ENCODE data around the gene CDK5.

Gene CDK5

DNA sequence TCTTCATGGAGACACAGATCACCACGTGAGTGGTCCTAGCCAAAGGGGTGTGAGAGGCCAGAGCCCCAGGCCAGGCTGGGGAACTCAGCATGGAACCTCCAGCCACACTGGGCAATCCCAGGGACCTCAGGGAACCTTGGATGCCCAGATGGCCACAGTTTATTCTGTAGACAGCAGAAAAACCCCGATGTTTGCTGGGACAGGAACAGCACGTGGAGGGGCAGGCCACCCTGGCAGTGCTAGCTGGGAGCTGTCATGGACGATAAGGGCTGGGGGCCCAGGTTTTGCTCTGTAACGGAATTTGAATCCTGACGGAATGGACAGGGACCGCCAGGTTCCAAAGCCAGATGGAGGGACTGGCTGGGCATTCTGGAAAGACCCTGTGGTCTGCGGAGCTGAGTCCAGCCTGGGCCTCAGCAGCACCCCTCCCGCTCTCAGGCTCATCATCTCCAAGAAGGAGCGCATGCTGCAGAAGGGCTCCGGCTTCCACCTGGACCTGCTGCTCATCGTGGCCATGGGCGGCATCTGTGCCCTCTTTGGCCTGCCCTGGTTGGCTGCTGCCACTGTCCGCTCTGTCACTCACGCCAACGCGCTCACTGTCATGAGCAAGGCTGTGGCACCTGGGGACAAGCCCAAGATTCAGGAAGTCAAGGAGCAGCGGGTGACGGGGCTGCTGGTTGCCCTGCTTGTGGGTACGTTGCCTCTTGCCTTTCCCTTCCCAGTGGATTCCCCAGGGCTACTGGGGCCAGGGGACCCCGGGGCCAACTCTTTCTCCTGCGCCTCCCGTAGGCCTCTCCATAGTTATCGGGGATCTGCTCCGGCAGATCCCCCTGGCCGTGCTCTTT is 17.3 kb upstream of the CDK5 start:
- DNase-seq (ENCODE audit: low read depth), result no peak
- TF ChIP-seq, protein P1, sequence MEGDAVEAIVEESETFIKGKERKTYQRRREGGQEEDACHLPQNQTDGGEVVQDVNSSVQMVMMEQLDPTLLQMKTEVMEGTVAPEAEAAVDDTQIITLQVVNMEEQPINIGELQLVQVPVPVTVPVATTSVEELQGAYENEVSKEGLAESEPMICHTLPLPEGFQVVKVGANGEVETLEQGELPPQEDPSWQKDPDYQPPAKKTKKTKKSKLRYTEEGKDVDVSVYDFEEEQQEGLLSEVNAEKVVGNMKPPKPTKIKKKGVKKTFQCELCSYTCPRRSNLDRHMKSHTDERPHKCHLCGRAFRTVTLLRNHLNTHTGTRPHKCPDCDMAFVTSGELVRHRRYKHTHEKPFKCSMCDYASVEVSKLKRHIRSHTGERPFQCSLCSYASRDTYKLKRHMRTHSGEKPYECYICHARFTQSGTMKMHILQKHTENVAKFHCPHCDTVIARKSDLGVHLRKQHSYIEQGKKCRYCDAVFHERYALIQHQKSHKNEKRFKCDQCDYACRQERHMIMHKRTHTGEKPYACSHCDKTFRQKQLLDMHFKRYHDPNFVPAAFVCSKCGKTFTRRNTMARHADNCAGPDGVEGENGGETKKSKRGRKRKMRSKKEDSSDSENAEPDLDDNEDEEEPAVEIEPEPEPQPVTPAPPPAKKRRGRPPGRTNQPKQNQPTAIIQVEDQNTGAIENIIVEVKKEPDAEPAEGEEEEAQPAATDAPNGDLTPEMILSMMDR (conservative IDR thresholded peaks at IDR 0.05; ENCODE audit: control insufficient read depth, insufficient read depth, low read depth, low read length), result no peak
- H3K4me3 ChIP-seq (ENCODE audit: control insufficient read depth, low read depth, low read length), result no peak overlapping the region

DNA sequence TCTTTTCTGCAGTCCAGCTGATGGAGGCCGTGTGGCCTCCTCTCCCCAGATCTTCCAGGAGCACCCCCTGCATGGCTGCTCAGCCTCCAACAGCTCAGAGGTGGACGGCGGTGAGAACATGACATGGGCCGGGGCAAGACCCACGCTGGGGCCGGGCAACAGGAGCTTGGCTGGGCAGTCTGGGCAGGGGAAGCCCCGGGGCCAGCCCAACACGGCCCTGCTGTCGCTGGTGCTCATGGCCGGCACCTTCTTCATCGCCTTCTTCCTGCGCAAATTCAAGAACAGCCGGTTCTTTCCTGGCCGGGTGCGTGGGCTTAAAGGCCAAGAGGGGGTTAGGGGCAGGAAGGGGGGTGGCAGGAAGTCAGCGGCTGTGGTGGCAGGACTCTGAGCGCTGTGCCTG is 16.3 kb upstream of the CDK5 start:
- H3K4me3 ChIP-seq (ENCODE audit: control insufficient read depth, low read depth, low read length), result no peak overlapping the region
- TF ChIP-seq, protein P1 (conservative IDR thresholded peaks at IDR 0.05; ENCODE audit: control insufficient read depth, insufficient read depth, low read depth, low read length), result no peak
- DNase-seq (ENCODE audit: low read depth), result no peak

DNA sequence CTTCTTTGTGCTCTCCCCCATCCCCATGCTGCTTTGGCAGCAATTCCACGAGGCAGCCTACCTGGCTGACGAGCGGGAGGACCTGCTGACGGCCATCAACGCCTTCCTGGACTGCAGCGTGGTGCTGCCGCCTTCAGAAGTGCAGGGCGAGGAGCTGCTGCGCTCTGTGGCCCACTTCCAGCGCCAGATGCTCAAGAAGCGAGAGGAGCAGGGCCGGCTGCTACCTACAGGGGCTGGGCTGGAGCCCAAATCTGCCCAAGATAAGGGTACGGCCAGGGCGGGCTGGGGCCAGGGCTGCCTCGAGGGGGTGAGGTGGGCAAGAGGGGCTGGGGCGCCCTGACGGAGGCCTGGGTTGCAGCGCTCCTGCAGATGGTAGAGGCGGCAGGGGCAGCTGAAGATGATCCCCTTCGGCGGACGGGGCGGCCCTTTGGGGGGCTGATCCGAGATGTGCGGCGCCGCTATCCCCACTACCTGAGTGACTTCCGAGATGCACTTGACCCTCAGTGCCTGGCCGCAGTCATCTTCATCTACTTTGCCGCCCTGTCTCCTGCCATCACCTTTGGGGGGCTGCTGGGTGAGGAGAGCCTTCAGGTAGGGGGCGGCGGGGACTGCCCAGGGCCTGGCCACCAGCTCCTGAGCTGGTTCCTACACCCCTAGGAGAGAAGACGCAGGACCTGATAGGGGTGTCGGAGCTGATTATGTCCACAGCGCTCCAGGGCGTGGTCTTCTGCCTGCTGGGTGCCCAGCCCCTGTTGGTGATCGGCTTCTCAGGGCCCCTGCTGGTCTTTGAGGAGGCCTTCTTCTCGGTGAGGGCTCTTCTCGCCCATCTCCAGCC is 13.6 kb upstream of the CDK5 start:
- DNase-seq (ENCODE audit: low read depth), result no peak
- TF ChIP-seq, protein P1 (conservative IDR thresholded peaks at IDR 0.05; ENCODE audit: control insufficient read depth, insufficient read depth, low read depth, low read length), result no peak
- no peak overlapping the region for H3K4me3 ChIP-seq (ENCODE audit: control insufficient read depth, low read depth, low read length)

DNA sequence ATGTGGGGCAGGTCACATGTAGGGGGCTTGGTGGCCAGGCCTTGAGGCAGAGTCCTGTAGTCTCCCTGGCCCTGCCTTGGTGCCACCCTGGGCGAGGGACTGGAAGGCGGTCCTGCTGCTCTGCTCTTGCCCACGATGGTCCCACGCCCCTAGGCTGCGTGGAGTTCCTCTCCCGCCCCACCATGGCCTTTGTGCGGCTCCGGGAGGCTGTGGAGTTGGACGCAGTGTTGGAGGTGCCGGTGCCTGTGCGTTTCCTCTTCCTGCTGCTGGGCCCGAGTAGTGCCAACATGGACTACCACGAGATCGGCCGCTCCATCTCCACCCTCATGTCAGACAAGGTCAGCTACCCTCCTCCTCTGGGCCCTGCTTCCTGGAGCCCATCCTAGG is 12.9 kb upstream of the CDK5 start:
- H3K4me3 ChIP-seq (ENCODE audit: control insufficient read depth, low read depth, low read length), result no peak overlapping the region
- TF ChIP-seq, protein P1 (conservative IDR thresholded peaks at IDR 0.05; ENCODE audit: control insufficient read depth, insufficient read depth, low read depth, low read length), result no peak
- no peak for DNase-seq (ENCODE audit: low read depth)

DNA sequence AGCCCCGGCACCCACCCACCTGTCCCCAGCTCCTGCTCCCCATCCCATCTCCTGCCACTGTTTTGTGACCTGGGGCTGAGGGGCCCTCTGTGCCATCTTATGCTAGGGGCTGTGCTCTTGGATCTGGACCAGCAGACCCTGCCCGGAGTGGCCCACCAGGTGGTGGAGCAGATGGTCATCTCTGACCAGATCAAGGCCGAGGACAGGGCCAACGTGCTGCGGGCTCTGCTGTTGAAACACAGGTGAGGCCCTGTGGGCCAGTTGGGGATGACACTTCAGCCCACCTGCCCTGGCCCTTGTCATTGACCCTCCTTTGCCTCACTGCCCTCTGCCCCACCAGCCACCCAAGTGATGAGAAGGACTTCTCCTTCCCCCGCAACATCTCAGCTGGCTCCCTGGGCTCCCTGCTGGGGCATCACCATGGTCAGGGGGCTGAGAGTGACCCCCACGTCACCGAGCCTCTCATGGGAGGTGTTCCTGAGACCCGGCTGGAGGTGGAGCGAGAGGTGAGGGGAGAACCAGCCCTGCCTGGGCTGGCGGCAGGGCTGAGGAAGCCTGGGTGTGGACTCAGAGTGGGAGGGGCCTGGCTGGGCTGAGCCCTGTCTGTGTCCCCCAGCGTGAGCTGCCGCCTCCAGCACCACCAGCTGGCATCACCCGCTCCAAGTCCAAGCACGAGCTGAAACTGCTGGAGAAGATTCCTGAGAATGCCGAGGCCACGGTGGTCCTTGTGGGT is 12.3 kb upstream of the CDK5 start:
- no peak for DNase-seq (ENCODE audit: low read depth)
- H3K4me3 ChIP-seq (ENCODE audit: control insufficient read depth, low read depth, low read length), result no peak overlapping the region
- TF ChIP-seq, protein P1 (conservative IDR thresholded peaks at IDR 0.05; ENCODE audit: control insufficient read depth, insufficient read depth, low read depth, low read length), result no peak

DNA sequence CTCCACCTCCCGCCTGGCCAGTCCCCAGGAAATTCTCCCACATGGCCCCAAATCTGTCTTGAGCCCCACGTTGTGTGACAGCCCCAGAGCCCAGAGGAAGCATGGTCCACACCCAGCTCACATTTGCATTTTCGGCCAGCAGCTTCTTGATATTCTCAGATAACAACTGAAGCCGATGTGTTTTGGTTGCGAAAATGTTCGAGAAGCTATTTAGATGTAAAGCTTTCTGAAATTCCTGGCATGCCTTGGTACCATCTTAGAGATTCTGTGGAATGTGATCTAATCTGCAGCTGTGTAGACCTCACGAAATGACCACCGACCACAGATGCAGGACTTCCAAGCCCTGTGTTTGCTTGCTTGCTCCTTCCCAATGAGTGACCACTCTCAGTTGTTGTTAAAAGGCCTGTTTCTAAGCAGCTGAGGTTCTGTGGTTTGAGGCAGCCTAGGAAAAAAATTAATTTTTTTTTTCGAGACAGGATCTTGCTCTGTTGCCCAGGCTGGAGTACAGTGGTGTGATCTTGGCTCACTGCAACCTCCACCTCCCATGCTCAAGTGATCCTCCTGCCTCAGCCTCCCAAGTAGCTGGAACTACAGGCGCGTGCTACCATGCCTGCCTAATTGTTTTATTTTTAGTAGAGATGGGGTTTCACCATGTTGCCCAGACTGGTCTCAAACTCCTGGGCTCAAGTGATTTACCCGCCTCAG is 10.5 kb upstream of the CDK5 start:
- no peak overlapping the region for H3K4me3 ChIP-seq (ENCODE audit: control insufficient read depth, low read depth, low read length)
- TF ChIP-seq, protein P1 (conservative IDR thresholded peaks at IDR 0.05; ENCODE audit: control insufficient read depth, insufficient read depth, low read depth, low read length), result no peak
- DNase-seq (ENCODE audit: low read depth), result no peak
